Activated T-helper 2 cell treated with anti-CD3 and anti-CD28 coated beads, Interferon-gamma antibody, Interleukin-2, Interleukin-4, amounts not matched to agents 10 μg/mL and 5 μg/mL and 100 μg/mL, durations not matched to agents 14 hours and 24 hours and 36 hours (primary cell): ENCODE data around the gene RTP2. TPM values are rescaled to one million over a fixed set of nuclear protein-coding genes. Genes with fewer than 3 reads are reported as not detected.

Source experiments
- DNase-seq: peaks from one replicate; pipeline ENCODE4 v3.0.0; 2021; ENCODE audit warnings: low spot score
- H3K27ac Mint-ChIP-seq: one replicate; pipeline ENCODE4 v1.8.0; 2021; ENCODE audit warnings: mixed read lengths
- H3K27me3 Mint-ChIP-seq: one replicate; pipeline ENCODE4 v1.8.0; 2021; ENCODE audit warnings: low read depth, mixed read lengths
- H3K36me3 Mint-ChIP-seq: one replicate; pipeline ENCODE4 v1.8.0; 2021; ENCODE audit warnings: low read depth, mixed read lengths
- H3K4me1 Mint-ChIP-seq: one replicate; pipeline ENCODE4 v1.8.0; 2021; ENCODE audit warnings: low read depth, mixed read lengths
- H3K4me3 Mint-ChIP-seq: one replicate; pipeline ENCODE4 v1.8.0; 2021; ENCODE audit warnings: low read depth, mild to moderate bottlenecking, moderate library complexity, mixed read lengths
- H3K9me3 Mint-ChIP-seq: one replicate; pipeline ENCODE4 v1.8.0; 2021; ENCODE audit warnings: mixed read lengths
- intact Hi-C: fragments of 100-400 bp; cut with micrococcal nuclease; formaldehyde crosslinking; loops from one replicate; pipeline ENCODE4 v1.15.1; 2023
- total RNA-seq: library from RNA; stranded (reverse); gene quantifications from 2 replicates; pipeline ENCODE4 v1.2.3, GENCODE V29; 2022

The RTP2 gene
- total RNA-seq, 1 donor from 2014 or later, result not detected

GRCh38 chr3:187719628-187720336 lies 17.4 kb upstream of the RTP2 start:
- intact Hi-C loops, result no loop called here
- H3K4me1 Mint-ChIP-seq, result no peaks in the 10 kb centered on the region
- H3K9me3 Mint-ChIP-seq, result no peaks in the 10 kb centered on the region
- no peak for DNase-seq
- H3K27ac Mint-ChIP-seq, result no peak overlapping the region
- H3K4me3 Mint-ChIP-seq, result no peak overlapping the region
- peaks cover 33% of the 10 kb centered on the region for H3K36me3 Mint-ChIP-seq
- H3K27me3 Mint-ChIP-seq, result no peaks in the 10 kb centered on the region

GRCh38 chr3:187718802-187719201 lies 16.4 kb upstream of the RTP2 start:
- H3K27me3 Mint-ChIP-seq, result peaks cover 4% of the 10 kb centered on the region
- H3K4me1 Mint-ChIP-seq, result peaks cover 7% of the 10 kb centered on the region
- H3K4me3 Mint-ChIP-seq, result no peak overlapping the region
- no peak overlapping the region for H3K27ac Mint-ChIP-seq
- intact Hi-C loops, result no loop called here
- no peak for DNase-seq
- H3K9me3 Mint-ChIP-seq, result no peaks in the 10 kb centered on the region
- peaks cover 24% of the 10 kb centered on the region for H3K36me3 Mint-ChIP-seq

GRCh38 chr3:187717572-187717971 lies 15.2 kb upstream of the RTP2 start:
- intact Hi-C loops, result no loop called here
- H3K4me1 Mint-ChIP-seq, result peaks cover 8% of the 10 kb centered on the region
- no peak overlapping the region for H3K4me3 Mint-ChIP-seq
- no peak for DNase-seq
- no peaks in the 10 kb centered on the region for H3K9me3 Mint-ChIP-seq
- no peak overlapping the region for H3K27ac Mint-ChIP-seq
- peaks cover 14% of the 10 kb centered on the region for H3K36me3 Mint-ChIP-seq
- peaks cover 4% of the 10 kb centered on the region for H3K27me3 Mint-ChIP-seq

- Mint-ChIP-seq H3K9me3 (no peaks in the 10 kb centered on the region), H3K36me3 (no peaks in the 10 kb centered on the region), H3K4me1 (peaks cover 8% of the 10 kb centered on the region), H3K27ac (no peak overlapping the region), H3K4me3 (no peak overlapping the region), H3K27me3 (peaks cover 9% of the 10 kb centered on the region)
- intact Hi-C loops, result loop anchor here (1.0 kb wide), 4 partner anchors 35 to 494 kb away; no protein-coding TSS in a partner anchor
- DNase-seq, result peak; percentile 61
Observed at GRCh38 chr3:187714404-187714979, 12.1 kb upstream of the RTP2 start.

GRCh38 chr3:187713504-187713903 lies 11.1 kb upstream of the RTP2 start:
- H3K4me3 Mint-ChIP-seq, result no peak overlapping the region
- peaks cover 9% of the 10 kb centered on the region for H3K27me3 Mint-ChIP-seq
- DNase-seq, result no peak
- H3K9me3 Mint-ChIP-seq, result no peaks in the 10 kb centered on the region
- H3K27ac Mint-ChIP-seq, result no peak overlapping the region
- H3K36me3 Mint-ChIP-seq, result no peaks in the 10 kb centered on the region
- intact Hi-C loops, result no loop called here
- H3K4me1 Mint-ChIP-seq, result peaks cover 8% of the 10 kb centered on the region

- no peak overlapping the region for H3K4me3 Mint-ChIP-seq
- intact Hi-C loops, result no loop called here
- H3K9me3 Mint-ChIP-seq, result no peaks in the 10 kb centered on the region
- H3K4me1 Mint-ChIP-seq, result peaks cover 4% of the 10 kb centered on the region
- no peak for DNase-seq
- no peaks in the 10 kb centered on the region for H3K36me3 Mint-ChIP-seq
- no peak overlapping the region for H3K27ac Mint-ChIP-seq
- peaks cover 23% of the 10 kb centered on the region for H3K27me3 Mint-ChIP-seq
Observed at GRCh38 chr3:187709155-187709554, 6.8 kb upstream of the RTP2 start.

GRCh38 chr3:187708696-187709095 lies 6.3 kb upstream of the RTP2 start:
- H3K36me3 Mint-ChIP-seq, result no peaks in the 10 kb centered on the region
- H3K4me1 Mint-ChIP-seq, result no peaks in the 10 kb centered on the region
- no peak for DNase-seq
- H3K27me3 Mint-ChIP-seq, result peaks cover 23% of the 10 kb centered on the region
- intact Hi-C loops, result no loop called here
- no peak overlapping the region for H3K4me3 Mint-ChIP-seq
- no peak overlapping the region for H3K27ac Mint-ChIP-seq
- no peaks in the 10 kb centered on the region for H3K9me3 Mint-ChIP-seq

GRCh38 chr3:187706971-187707370 lies 4.6 kb upstream of the RTP2 start:
- Mint-ChIP-seq H3K36me3 (no peaks in the 10 kb centered on the region), H3K4me3 (no peak overlapping the region), H3K27me3 (peaks cover 25% of the 10 kb centered on the region), H3K9me3 (no peaks in the 10 kb centered on the region), H3K27ac (no peak overlapping the region), H3K4me1 (no peaks in the 10 kb centered on the region)
- DNase-seq, result no peak
- intact Hi-C loops, result no loop called here

- Mint-ChIP-seq H3K36me3 (no peaks in the 10 kb centered on the region), H3K27me3 (peaks cover 27% of the 10 kb centered on the region), H3K4me3 (no peak overlapping the region), H3K9me3 (no peaks in the 10 kb centered on the region), H3K4me1 (no peaks in the 10 kb centered on the region), H3K27ac (no peak overlapping the region)
- intact Hi-C loops, result no loop called here
- DNase-seq, result no peak
Observed at GRCh38 chr3:187705164-187705563, 2.8 kb upstream of the RTP2 start.

- Mint-ChIP-seq H3K27ac (no peak overlapping the region), H3K4me1 (no peaks in the 10 kb centered on the region), H3K9me3 (no peaks in the 10 kb centered on the region), H3K36me3 (no peaks in the 10 kb centered on the region), H3K4me3 (no peak overlapping the region), H3K27me3 (peaks cover 19% of the 10 kb centered on the region)
- intact Hi-C loops, result no loop called here
- DNase-seq, result no peak
Observed at GRCh38 chr3:187700249-187700648, 2.1 kb downstream of the RTP2 start.

- intact Hi-C loops, result no loop called here
- H3K27ac Mint-ChIP-seq, result no peak overlapping the region
- DNase-seq, result no peak
Observed at GRCh38 chr3:187698499-187699399, 3.6 kb downstream of the RTP2 start.

GRCh38 chr3:187696021-187696420 lies 6.3 kb downstream of the RTP2 start:
- no peak overlapping the region for H3K27ac Mint-ChIP-seq
- H3K9me3 Mint-ChIP-seq, result no peaks in the 10 kb centered on the region
- no peaks in the 10 kb centered on the region for H3K36me3 Mint-ChIP-seq
- intact Hi-C loops, result no loop called here
- no peak overlapping the region for H3K4me3 Mint-ChIP-seq
- no peak for DNase-seq
- peaks cover 31% of the 10 kb centered on the region for H3K27me3 Mint-ChIP-seq
- no peaks in the 10 kb centered on the region for H3K4me1 Mint-ChIP-seq

More at GRCh38 chr3:187698499-187699399, 3.6 kb downstream of the RTP2 start:
- no peaks in the 10 kb centered on the region for H3K9me3 Mint-ChIP-seq
- peaks cover 28% of the 10 kb centered on the region for H3K27me3 Mint-ChIP-seq
- H3K4me1 Mint-ChIP-seq, result no peaks in the 10 kb centered on the region
- H3K36me3 Mint-ChIP-seq, result no peaks in the 10 kb centered on the region
- no peak overlapping the region for H3K4me3 Mint-ChIP-seq

GRCh38 chr3:187695449-187695848 lies 6.9 kb downstream of the RTP2 start:
- no peaks in the 10 kb centered on the region for H3K36me3 Mint-ChIP-seq
- no peak for DNase-seq
- H3K27ac Mint-ChIP-seq, result no peak overlapping the region
- no peaks in the 10 kb centered on the region for H3K9me3 Mint-ChIP-seq
- no peaks in the 10 kb centered on the region for H3K4me1 Mint-ChIP-seq
- peaks cover 34% of the 10 kb centered on the region for H3K27me3 Mint-ChIP-seq
- no peak overlapping the region for H3K4me3 Mint-ChIP-seq
- intact Hi-C loops, result no loop called here
